ENCODE results near the gene HOXB3.

Gene HOXB3

GRCh38 chr17:48589060-48589830 lies 796 bp downstream of the HOXB3 start:
- TF ChIP-seq CTCF (IDR thresholded peaks at IDR 0.05; ENCODE audit: borderline replicate concordance, insufficient read depth, low read depth, low read length), result no peak

GRCh38 chr17:48588528-48588927 lies 1.5 kb downstream of the HOXB3 start:
- no peak for TF ChIP-seq CTCF (IDR thresholded peaks at IDR 0.05; ENCODE audit: borderline replicate concordance, insufficient read depth, low read depth, low read length)
- no peak overlapping the region for H3K4me3 ChIP-seq (ENCODE audit: low read depth, low read length)

More at GRCh38 chr17:48589060-48589830, 796 bp downstream of the HOXB3 start:
- H3K4me3 ChIP-seq (ENCODE audit: low read depth, low read length), result no peak overlapping the region

GRCh38 chr17:48588074-48588415 lies 2.0 kb downstream of the HOXB3 start:
- no peak overlapping the region for H3K4me3 ChIP-seq (ENCODE audit: low read depth, low read length)
- TF ChIP-seq CTCF (IDR thresholded peaks at IDR 0.05; ENCODE audit: borderline replicate concordance, insufficient read depth, low read depth, low read length), result no peak

GRCh38 chr17:48587276-48588073 lies 2.6 kb downstream of the HOXB3 start:
- no peak overlapping the region for H3K4me3 ChIP-seq (ENCODE audit: low read depth, low read length)
- no peak for TF ChIP-seq CTCF (IDR thresholded peaks at IDR 0.05; ENCODE audit: borderline replicate concordance, insufficient read depth, low read depth, low read length)

GRCh38 chr17:48586355-48587258 lies 3.4 kb downstream of the HOXB3 start:
- no peak for TF ChIP-seq CTCF (IDR thresholded peaks at IDR 0.05; ENCODE audit: borderline replicate concordance, insufficient read depth, low read depth, low read length)
- peak overlapping the region; percentile 57 for H3K4me3 ChIP-seq (ENCODE audit: low read depth, low read length)

- no peak for TF ChIP-seq CTCF (IDR thresholded peaks at IDR 0.05; ENCODE audit: borderline replicate concordance, insufficient read depth, low read depth, low read length)
- H3K4me3 ChIP-seq (ENCODE audit: low read depth, low read length), result no peak overlapping the region
Observed at GRCh38 chr17:48584223-48584741, 5.8 kb downstream of the HOXB3 start.

Data from GM12875 (cell line).